CD14-positive monocyte (primary cell): ENCODE data around the gene PKN3. TPM values are rescaled to one million over a fixed set of nuclear protein-coding genes. Genes with fewer than 3 reads are reported as not detected.

Source experiments
- DNase-seq, 3 donors: peaks; one replicate each; pipeline ENCODE4 v3.0.0-alpha.2; 2011 to 2022
- H2AFZ ChIP-seq: 2 replicates; pipeline ENCODE4 v1.6.0; 2012; ENCODE audit warnings: mild to moderate bottlenecking, low read depth, low read length, inconsistent platforms; ENCODE audit not compliant: insufficient read depth, poor library complexity, severe bottlenecking
- H3K27ac ChIP-seq, 2 donors: 1 replicate in 1 of 2; 2 replicates in 1 of 2; pipeline ENCODE4 v1.5.1; 2012 to 2013; ENCODE audit warnings: low read length in 2 of 2, control low read depth in 1 of 2, inconsistent platforms in 1 of 2, low read depth in 1 of 2, mild to moderate bottlenecking in 1 of 2
- H3K27me3 ChIP-seq, 2 donors: one replicate each; pipeline versions ENCODE4 v1.6.0 to v1.6.1; 2011 to 2013; ENCODE audit warnings: low read length in 2 of 2; ENCODE audit not compliant: control insufficient read depth in 2 of 2, insufficient read depth in 2 of 2
- H3K36me3 ChIP-seq, 2 donors: replicated peaks in 1 of 2; 1 replicate in 1 of 2; 2 replicates in 1 of 2; pipeline versions ENCODE4 v1.5.1 to v1.6.1; 2012 to 2013; ENCODE audit warnings: low read length in 2 of 2, control low read depth in 1 of 2, inconsistent platforms in 1 of 2, mild to moderate bottlenecking in 1 of 2; ENCODE audit not compliant: insufficient read depth in 2 of 2, control insufficient read depth in 1 of 2
- H3K4me1 ChIP-seq, 2 donors: 1 replicate in 1 of 2; 2 replicates in 1 of 2; pipeline versions ENCODE4 v1.5.1 to v1.6.1; 2012 to 2013; ENCODE audit warnings: low read length in 2 of 2, control low read depth in 1 of 2, inconsistent platforms in 1 of 2, mild to moderate bottlenecking in 1 of 2, moderate library complexity in 1 of 2; ENCODE audit not compliant: insufficient read depth in 2 of 2, control insufficient read depth in 1 of 2
- H3K4me2 ChIP-seq: replicated peaks from 2 replicates; pipeline ENCODE3; 2012; ENCODE audit warnings: low read length, moderate library complexity, mild to moderate bottlenecking; ENCODE audit not compliant: poor library complexity, severe bottlenecking; ENCODE audit errors: extremely low read depth
- H3K4me3 ChIP-seq, 3 experiments: fragments of 200-600 bp in 1 of 3; sonication (generic) in 1 of 3; replicated peaks in 1 of 3; 1 replicate in 2 of 3; 2 replicates in 1 of 3; pipeline ENCODE4 v1.5.1; 2011 to 2013; ENCODE audit warnings: low read length in 3 of 3, mild to moderate bottlenecking in 3 of 3, control low read depth in 2 of 3, low read depth in 2 of 3, inconsistent platforms in 1 of 3, moderate library complexity in 1 of 3
- H3K79me2 ChIP-seq: 2 replicates; pipeline ENCODE4 v1.6.0; 2012; ENCODE audit warnings: mild to moderate bottlenecking, control low read depth, inconsistent platforms, low read length, moderate library complexity; ENCODE audit not compliant: insufficient read depth
- H3K9ac ChIP-seq: 2 replicates; pipeline ENCODE4 v1.6.0; 2017; ENCODE audit warnings: low read length, mild to moderate bottlenecking; ENCODE audit not compliant: insufficient read depth, poor library complexity, severe bottlenecking
- H3K9me3 ChIP-seq, 2 donors: replicated peaks in 1 of 2; 1 replicate in 1 of 2; 2 replicates in 1 of 2; pipeline versions ENCODE4 v1.5.1 to v1.6.1; 2012 to 2013; ENCODE audit warnings: low read length in 2 of 2, control low read depth in 1 of 2; ENCODE audit not compliant: control insufficient read depth in 1 of 2, insufficient read depth in 1 of 2
- H4K20me1 ChIP-seq: 2 replicates; pipeline ENCODE4 v1.6.0; 2012; ENCODE audit warnings: mild to moderate bottlenecking, low read length, control low read depth, moderate library complexity; ENCODE audit not compliant: insufficient read depth
- H3K27ac Mint-ChIP-seq, 7 donors: one replicate each; pipeline ENCODE4 v1.8.0; 2020; ENCODE audit warnings: mild to moderate bottlenecking in 7 of 7, mixed read lengths in 7 of 7, moderate library complexity in 6 of 7, inconsistent platforms in 2 of 7
- H3K27me3 Mint-ChIP-seq, 3 donors: one replicate each; pipeline ENCODE4 v1.8.0; 2021 to 2022; ENCODE audit warnings: low read depth in 3 of 3, mild to moderate bottlenecking in 3 of 3, mixed read lengths in 3 of 3, moderate library complexity in 3 of 3, inconsistent platforms in 1 of 3
- H3K36me3 Mint-ChIP-seq, 2 donors: one replicate each; pipeline ENCODE4 v1.8.0; 2020; ENCODE audit warnings: mixed read lengths in 2 of 2, inconsistent platforms in 1 of 2, mild to moderate bottlenecking in 1 of 2
- H3K4me1 Mint-ChIP-seq: one replicate; pipeline ENCODE4 v1.8.0; 2020; ENCODE audit warnings: mild to moderate bottlenecking, mixed read lengths
- H3K4me3 Mint-ChIP-seq, 2 donors: one replicate each; pipeline ENCODE4 v1.8.0; 2020; ENCODE audit warnings: mild to moderate bottlenecking in 2 of 2, mixed read lengths in 2 of 2, moderate library complexity in 1 of 2
- H3K9me3 Mint-ChIP-seq, 7 donors: one replicate each; pipeline ENCODE4 v1.8.0; 2020 to 2022; ENCODE audit warnings: mixed read lengths in 7 of 7, mild to moderate bottlenecking in 6 of 7, moderate library complexity in 6 of 7, inconsistent platforms in 2 of 7
- CTCF ChIP-seq: fragments of 200-600 bp; IDR thresholded peaks from one replicate; pipeline ENCODE4 v1.8.0; 2022; ENCODE audit warnings: antibody characterized with exemption, mild to moderate bottlenecking
- WGBS: methylation state at CpG from one replicate; pipeline ENCODE4 v1.1.5; 2013; ENCODE audit warnings: missing lambda C conversion rate; ENCODE audit not compliant: insufficient coverage; 5-methylcytosine and 5-hydroxymethylcytosine counted together
- intact Hi-C, 2 donors: fragments of 100-400 bp; cut with micrococcal nuclease; formaldehyde crosslinking; loops; one replicate each; pipeline versions ENCODE4 v1.15.0 to v1.15.1; 2023
- polyA plus RNA-seq, 3 donors: library from polyadenylated mRNA; depleted of rRNA in 1 of 3; unstranded in 2 of 3; stranded (reverse) in 1 of 3; fragments of 300-500 nt in 2 of 3; fragments of >200 nt in 1 of 3; fragmentation: Illumina TruSeq in 2 of 3; gene quantifications; 1 replicate in 2 of 3; 2 replicates in 1 of 3; pipeline ENCODE4 v1.2.3, GENCODE V29; 2012 to 2021

The PKN3 gene
- polyA plus RNA-seq, 3 donors: 0.11 to 0.49 (median 0.27) TPM

- H3K27ac Mint-ChIP-seq: peak overlapping the region; percentile 95 to 98 (median 97)
- H3K9me3 ChIP-seq: peaks cover 0 to 3% of the 10 kb centered on the region in 2 donors
- TF ChIP-seq CTCF: no peak
- H3K4me2 ChIP-seq: peak overlapping the region; percentile 93
- H3K4me1 ChIP-seq: peaks cover 57 to 66% of the 10 kb centered on the region in 2 donors
- H3K27me3 Mint-ChIP-seq: peaks cover 0 to 3% (median 2%) of the 10 kb centered on the region in 3 donors
- 53% methylated on average over 3 of the region's 17 CpGs for WGBS
- peak overlapping the region; percentile 66 to 100 (median 96) for H3K4me3 ChIP-seq
- peak; percentile 33 to 59 (median 53) for DNase-seq
- peaks cover 0 to 6% (median 3%) of the 10 kb centered on the region in 7 donors for H3K9me3 Mint-ChIP-seq
- peaks cover 2 to 3% of the 10 kb centered on the region in 2 donors for H3K36me3 Mint-ChIP-seq
- H3K27ac ChIP-seq: peak overlapping the region; percentile 83 to 97
- no peaks in the 10 kb centered on the region for H3K27me3 ChIP-seq
- intact Hi-C loops: no loop called here
- peak overlapping the region; percentile 59 for H3K9ac ChIP-seq
- peak overlapping the region; percentile 94 to 99 for H3K4me3 Mint-ChIP-seq
- peaks cover 17% of the 10 kb centered on the region for H4K20me1 ChIP-seq
- peak overlapping the region; percentile 83 for H2AFZ ChIP-seq
- no peaks in the 10 kb centered on the region for H3K36me3 ChIP-seq
- peaks cover 55% of the 10 kb centered on the region for H3K4me1 Mint-ChIP-seq
- peaks cover 62% of the 10 kb centered on the region for H3K79me2 ChIP-seq
Measured at GRCh38 chr9:128685636-128686489, 16.4 kb upstream of the PKN3 start.

- intact Hi-C loops: no loop called here
Measured at GRCh38 chr9:128687453-128687852, 14.8 kb upstream of the PKN3 start.

More at GRCh38 chr9:128687453-128687852, 14.8 kb upstream of the PKN3 start:
- Mint-ChIP-seq H3K9me3 (peaks cover 0 to 6% (median 3%) of the 10 kb centered on the region in 7 donors), H3K27me3 (peaks cover 0 to 3% (median 2%) of the 10 kb centered on the region in 3 donors), H3K36me3 (peaks cover 14% of the 10 kb centered on the region in 2 donors), H3K4me3 (no peak overlapping the region), H3K27ac (peak overlapping the region in 6 of 7 donors; percentile 20 to 94 (median 66)), H3K4me1 (peaks cover 65% of the 10 kb centered on the region)
- DNase-seq: no peak
- peak overlapping the region in 1 of 2 donors; percentile 97 for H3K27ac ChIP-seq
- H4K20me1 ChIP-seq: peaks cover 25% of the 10 kb centered on the region
- H3K4me2 ChIP-seq: no peak overlapping the region
- H3K9ac ChIP-seq: no peak overlapping the region
- no peak overlapping the region for H2AFZ ChIP-seq
- H3K4me3 ChIP-seq: no peak overlapping the region
- no peaks in the 10 kb centered on the region for H3K27me3 ChIP-seq
- peaks cover 63 to 73% of the 10 kb centered on the region in 2 donors for H3K4me1 ChIP-seq
- H3K36me3 ChIP-seq: peaks cover 12% of the 10 kb centered on the region in 2 donors
- peaks cover 78% of the 10 kb centered on the region for H3K79me2 ChIP-seq
- no peak for TF ChIP-seq CTCF
- H3K9me3 ChIP-seq: peaks cover 0 to 3% of the 10 kb centered on the region in 2 donors
- 100% methylated on average over 2 of the region's 4 CpGs for WGBS
